H9 (cell line): ENCODE results near the gene MRPS6. TPM values are rescaled to one million over a fixed set of nuclear protein-coding genes. Genes with fewer than 3 reads are reported as not detected.

Experiments
- DNase-seq: peaks from one replicate; pipeline ENCODE4 v3.0.0-alpha.2; 2017
- H2AFZ ChIP-seq: one replicate; pipeline ENCODE4 v1.6.1; 2013; ENCODE audit warnings: mild to moderate bottlenecking, low read length, control low read depth, moderate library complexity
- H2AK5ac ChIP-seq: 2 replicates; pipeline ENCODE4 v1.6.1; 2013; ENCODE audit warnings: low read length, control low read depth, mixed read lengths; ENCODE audit not compliant: insufficient read length
- H2BK120ac ChIP-seq: one replicate; pipeline ENCODE4 v1.6.1; 2013; ENCODE audit warnings: low read depth, mild to moderate bottlenecking, low read length, control low read depth, inconsistent platforms; ENCODE audit not compliant: poor library complexity, severe bottlenecking
- H2BK12ac ChIP-seq: 2 replicates; pipeline ENCODE4 v1.6.1; 2013; ENCODE audit warnings: low read length, control low read depth, mixed read lengths, low read depth; ENCODE audit not compliant: insufficient read length
- H2BK15ac ChIP-seq: 2 replicates; pipeline ENCODE4 v1.6.1; 2013; ENCODE audit warnings: low read depth, low read length, control low read depth
- H2BK20ac ChIP-seq: one replicate; pipeline ENCODE4 v1.6.1; 2013; ENCODE audit warnings: low read depth, mild to moderate bottlenecking, low read length, control low read depth, inconsistent platforms; ENCODE audit not compliant: poor library complexity, severe bottlenecking
- H2BK5ac ChIP-seq: 2 replicates; pipeline ENCODE4 v1.6.1; 2013; ENCODE audit warnings: low read length, control low read depth, mixed read lengths; ENCODE audit not compliant: insufficient read length
- H3K14ac ChIP-seq: 2 replicates; pipeline ENCODE4 v1.6.1; 2013; ENCODE audit warnings: low read length, control low read depth; ENCODE audit not compliant: insufficient read depth
- H3K18ac ChIP-seq: 2 replicates; pipeline ENCODE4 v1.6.1; 2013; ENCODE audit warnings: low read depth, mild to moderate bottlenecking, mixed read lengths, low read length, control low read depth; ENCODE audit not compliant: insufficient read length
- H3K23ac ChIP-seq: 2 replicates; pipeline ENCODE4 v1.6.1; 2013; ENCODE audit warnings: low read length, control low read depth, mixed read lengths, low read depth; ENCODE audit not compliant: insufficient read length
- H3K23me2 ChIP-seq: 2 replicates; pipeline ENCODE4 v1.6.1; 2013; ENCODE audit warnings: low read depth, mild to moderate bottlenecking, mixed read lengths, low read length, control low read depth; ENCODE audit not compliant: insufficient read length, poor library complexity, severe bottlenecking
- H3K27ac ChIP-seq: 2 replicates; pipeline ENCODE4 v1.5.1; 2013; ENCODE audit warnings: low read length, control low read depth, mixed read lengths, low read depth; ENCODE audit not compliant: insufficient read length
- H3K27me3 ChIP-seq: 2 replicates; pipeline ENCODE4 v1.6.1; 2013; ENCODE audit warnings: low read length, control low read depth, inconsistent platforms; ENCODE audit not compliant: insufficient read depth
- H3K4ac ChIP-seq: 2 replicates; pipeline ENCODE4 v1.6.1; 2013; ENCODE audit warnings: low read depth, mild to moderate bottlenecking, control low read depth, inconsistent platforms, low read length, moderate library complexity
- H3K4me1 ChIP-seq: 2 replicates; pipeline ENCODE4 v1.6.1; 2013; ENCODE audit warnings: low read length, control low read depth, inconsistent platforms; ENCODE audit not compliant: insufficient read depth
- H3K4me2 ChIP-seq: 2 replicates; pipeline ENCODE4 v1.6.1; 2013; ENCODE audit warnings: low read length, control low read depth, mixed read lengths; ENCODE audit not compliant: insufficient read length, insufficient read depth
- H3K56ac ChIP-seq: 2 replicates; pipeline ENCODE4 v1.6.1; 2013; ENCODE audit warnings: low read depth, mild to moderate bottlenecking, mixed read lengths, low read length, control low read depth; ENCODE audit not compliant: insufficient read length
- H3K79me1 ChIP-seq: 2 replicates; pipeline ENCODE4 v1.6.1; 2013; ENCODE audit warnings: low read depth, mild to moderate bottlenecking, moderate library complexity, low read length, control low read depth, inconsistent platforms; ENCODE audit not compliant: insufficient read depth, poor library complexity, severe bottlenecking
- H3K79me2 ChIP-seq: 2 replicates; pipeline ENCODE4 v1.6.1; 2013; ENCODE audit warnings: low read length, control low read depth, inconsistent platforms; ENCODE audit not compliant: insufficient read depth
- H3K9ac ChIP-seq: 2 replicates; pipeline ENCODE4 v1.6.1; 2013; ENCODE audit warnings: low read length, control low read depth, mixed read lengths; ENCODE audit not compliant: insufficient read length; ENCODE audit errors: extremely low read depth
- H3K9me3 ChIP-seq: one replicate; pipeline ENCODE4 v1.6.1; 2013; ENCODE audit warnings: low read depth, low read length, inconsistent platforms; ENCODE audit not compliant: control insufficient read depth
- H3T11ph ChIP-seq: one replicate; pipeline ENCODE4 v1.6.1; 2013; ENCODE audit warnings: mild to moderate bottlenecking, low read length, control low read depth, inconsistent platforms
- H4K20me1 ChIP-seq: one replicate; pipeline ENCODE4 v1.6.1; 2013; ENCODE audit not compliant: control insufficient read depth, insufficient read length, insufficient read depth
- H4K5ac ChIP-seq: 2 replicates; pipeline ENCODE4 v1.6.1; 2013; ENCODE audit warnings: low read depth, mild to moderate bottlenecking, mixed read lengths, low read length, control low read depth; ENCODE audit not compliant: insufficient read length
- H4K8ac ChIP-seq: replicated peaks from 2 replicates; pipeline ENCODE4 v1.6.1; 2013; ENCODE audit warnings: low read length, control low read depth, mixed read lengths, low read depth; ENCODE audit not compliant: insufficient read length
- H4K91ac ChIP-seq: 2 replicates; pipeline ENCODE4 v1.6.1; 2013; ENCODE audit warnings: low read depth, mild to moderate bottlenecking, moderate library complexity, mixed read lengths, low read length, control low read depth; ENCODE audit not compliant: insufficient read length
- H3K27ac Mint-ChIP-seq, 3 experiments: 2 replicates in 2 of 3; 3 replicates in 1 of 3; pipeline ENCODE4 v1.8.0; 2020 to 2021; ENCODE audit warnings: mixed read lengths in 3 of 3, mild to moderate bottlenecking in 1 of 3, moderate library complexity in 1 of 3
- H3K27me3 Mint-ChIP-seq: 2 replicates; pipeline ENCODE4 v1.8.0; 2021; ENCODE audit warnings: low read depth, mild to moderate bottlenecking, moderate library complexity, mixed read lengths
- H3K36me3 Mint-ChIP-seq, 3 experiments: 2 replicates in 2 of 3; 3 replicates in 1 of 3; pipeline ENCODE4 v1.8.0; 2020 to 2021; ENCODE audit warnings: low read depth in 3 of 3, mixed read lengths in 3 of 3; ENCODE audit not compliant: insufficient read depth in 1 of 3
- H3K4me1 Mint-ChIP-seq, 2 experiments: 2 replicates each; pipeline ENCODE4 v1.8.0; 2020; ENCODE audit warnings: mixed read lengths in 2 of 2
- H3K4me3 Mint-ChIP-seq, 2 experiments: 2 replicates in 1 of 2; 3 replicates in 1 of 2; pipeline ENCODE4 v1.8.0; 2020 to 2021; ENCODE audit warnings: mild to moderate bottlenecking in 2 of 2, mixed read lengths in 2 of 2, moderate library complexity in 1 of 2
- H3K9me3 Mint-ChIP-seq, 2 experiments: 2 replicates in 1 of 2; 3 replicates in 1 of 2; pipeline ENCODE4 v1.8.0; 2020; ENCODE audit warnings: mild to moderate bottlenecking in 2 of 2, mixed read lengths in 2 of 2, moderate library complexity in 1 of 2
- WGBS: extraction: QIAGEN DNeasy Blood & Tissue Kit; methylation state at CpG from one replicate; pipeline ENCODE4 v1.1.7; 2013; ENCODE audit warnings: missing lambda C conversion rate, low lambda C conversion rate, mixed read lengths; ENCODE audit not compliant: insufficient read length; ENCODE audit errors: extremely low coverage; 5-methylcytosine and 5-hydroxymethylcytosine counted together
- total RNA-seq: library from RNA; stranded (reverse); gene quantifications from 2 replicates; pipeline ENCODE4 v1.2.1, GENCODE V29; 2021
- TF ChIP-seq, protein P1 (sequence below): fragments of 200-600 bp; sonication (generic); conservative IDR thresholded peaks from 3 replicates; pipeline ENCODE4 v1.8.0; 2021; ENCODE audit warnings: antibody characterized with exemption, mild to moderate bottlenecking

Gene MRPS6
- total RNA-seq, 1 experiment from 2014 or later = 83.2 TPM

DNA sequence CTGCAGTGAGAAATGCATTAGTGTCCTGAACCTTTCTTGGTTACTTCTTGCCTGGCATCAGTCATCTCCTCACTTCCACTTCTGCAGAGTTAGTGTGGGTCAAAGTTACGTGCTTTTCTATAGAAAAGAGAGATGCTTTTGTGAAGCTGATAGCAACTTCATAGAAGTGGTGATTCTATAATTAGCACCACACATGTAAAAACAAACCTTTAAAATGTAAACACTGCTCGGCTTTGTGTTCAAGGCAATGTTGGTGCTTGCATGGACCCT is 57.3 kb downstream of the MRPS6 start:
- Histone ChIP-seq H4K5ac (no peak overlapping the region), H3K18ac (no peak overlapping the region), H2BK5ac (no peak overlapping the region), H3K79me1 (peaks cover 8% of the 10 kb centered on the region), H2BK15ac (no peak overlapping the region), H3K4ac (no peak overlapping the region), H3K9ac (no peak overlapping the region), H4K20me1 (no peaks in the 10 kb centered on the region), H3T11ph (no peak overlapping the region), H3K14ac (no peak overlapping the region), H3K23me2 (no peaks in the 10 kb centered on the region), H3K27me3 (no peaks in the 10 kb centered on the region), H2BK20ac (no peak overlapping the region), H4K8ac (no peak overlapping the region), H3K4me2 (no peak overlapping the region), H2BK12ac (no peak overlapping the region), H3K79me2 (peaks cover 10% of the 10 kb centered on the region; the same call in 1 of the 2 replicates), H3K4me1 (peaks cover 29% of the 10 kb centered on the region), H3K23ac (no peak overlapping the region), H4K91ac (no peak overlapping the region), H2AFZ (no peak overlapping the region), H3K56ac (no peak overlapping the region), H2BK120ac (no peak overlapping the region), H3K27ac (peak overlapping the region; percentile 38), H3K9me3 (no peaks in the 10 kb centered on the region), H2AK5ac (no peak overlapping the region)
- Mint-ChIP-seq H3K27ac (peak overlapping the region in 2 of 3 experiments; percentile 26 to 97; a peak in 3 of 7 replicates), H3K9me3 (peaks cover 0 to 2% of the 10 kb centered on the region in 2 experiments; a peak in 2 of 5 replicates), H3K4me1 (peaks cover 60 to 71% of the 10 kb centered on the region in 2 experiments), H3K27me3 (no peaks in the 10 kb centered on the region), H3K4me3 (no peak overlapping the region), H3K36me3 (peaks cover 37 to 45% (median 41%) of the 10 kb centered on the region in 3 experiments)
- WGBS = no CpG with 5 or more reads among the region's 2 CpGs
- no peak for DNase-seq
- TF ChIP-seq, protein P1, sequence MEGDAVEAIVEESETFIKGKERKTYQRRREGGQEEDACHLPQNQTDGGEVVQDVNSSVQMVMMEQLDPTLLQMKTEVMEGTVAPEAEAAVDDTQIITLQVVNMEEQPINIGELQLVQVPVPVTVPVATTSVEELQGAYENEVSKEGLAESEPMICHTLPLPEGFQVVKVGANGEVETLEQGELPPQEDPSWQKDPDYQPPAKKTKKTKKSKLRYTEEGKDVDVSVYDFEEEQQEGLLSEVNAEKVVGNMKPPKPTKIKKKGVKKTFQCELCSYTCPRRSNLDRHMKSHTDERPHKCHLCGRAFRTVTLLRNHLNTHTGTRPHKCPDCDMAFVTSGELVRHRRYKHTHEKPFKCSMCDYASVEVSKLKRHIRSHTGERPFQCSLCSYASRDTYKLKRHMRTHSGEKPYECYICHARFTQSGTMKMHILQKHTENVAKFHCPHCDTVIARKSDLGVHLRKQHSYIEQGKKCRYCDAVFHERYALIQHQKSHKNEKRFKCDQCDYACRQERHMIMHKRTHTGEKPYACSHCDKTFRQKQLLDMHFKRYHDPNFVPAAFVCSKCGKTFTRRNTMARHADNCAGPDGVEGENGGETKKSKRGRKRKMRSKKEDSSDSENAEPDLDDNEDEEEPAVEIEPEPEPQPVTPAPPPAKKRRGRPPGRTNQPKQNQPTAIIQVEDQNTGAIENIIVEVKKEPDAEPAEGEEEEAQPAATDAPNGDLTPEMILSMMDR = no peak
